NCI-H2227 (cell line): Measurements from ENCODE around the gene GALNT14.

Experiments used
- DNase-seq: peaks from one replicate; lab custom pipeline; 2025; ENCODE audit not compliant: unreplicated experiment; lab: John Stamatoyannopoulos, UW

The GALNT14 gene

DNA sequence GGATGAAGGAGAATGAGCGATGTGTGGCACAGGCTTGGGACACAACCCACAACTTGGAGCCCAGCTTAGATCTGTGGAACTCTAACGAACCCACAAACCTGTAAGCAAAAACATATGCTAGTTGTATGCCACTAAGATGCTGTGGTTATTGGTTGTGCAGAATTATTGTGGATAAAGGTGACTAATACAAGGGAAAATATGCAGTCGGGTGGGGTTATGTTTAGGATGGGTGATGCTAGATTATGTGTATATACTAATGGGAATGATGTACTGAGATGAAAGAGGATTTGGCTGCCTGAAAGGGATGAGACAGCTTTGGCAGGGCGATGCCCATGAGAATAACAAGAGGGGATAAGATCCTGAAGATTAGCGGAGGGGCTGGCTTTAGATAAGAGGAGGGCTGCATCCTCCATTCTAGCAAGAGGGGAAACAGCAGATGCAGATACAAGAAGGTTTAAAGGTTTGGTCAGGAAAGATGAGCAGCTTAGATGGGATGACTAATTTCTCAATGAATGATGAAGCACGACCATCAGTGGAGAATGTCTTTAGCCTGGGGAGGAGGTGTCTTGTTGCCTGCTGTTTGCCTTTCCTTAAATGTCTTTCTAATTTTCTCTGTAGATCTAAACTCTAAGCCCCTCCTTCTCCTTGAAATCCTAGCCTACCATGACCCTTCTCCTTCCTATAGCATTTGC is 49.6 kb downstream of the GALNT14 start:
- DNase-seq = no peak

DNA sequence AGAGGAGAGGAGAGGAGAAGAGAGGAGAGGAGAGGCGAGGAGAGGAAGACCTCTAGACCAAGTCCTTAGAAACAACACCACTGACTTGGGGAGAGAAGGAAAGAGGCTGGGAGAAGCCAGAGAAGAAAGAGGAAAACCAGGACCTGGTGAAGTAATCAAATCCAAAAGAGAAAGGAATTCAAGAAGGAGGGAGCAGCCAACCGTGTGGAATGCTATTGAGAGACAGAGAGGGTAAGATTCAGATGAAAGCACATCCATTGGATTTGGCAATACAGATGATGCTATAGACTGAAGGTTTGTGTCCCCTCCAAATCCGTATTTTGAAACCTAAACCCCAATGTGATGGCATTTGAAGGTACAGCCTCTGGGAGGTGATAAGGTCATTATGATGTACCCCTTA is 50.7 kb downstream of the GALNT14 start:
- no peak for DNase-seq

DNA sequence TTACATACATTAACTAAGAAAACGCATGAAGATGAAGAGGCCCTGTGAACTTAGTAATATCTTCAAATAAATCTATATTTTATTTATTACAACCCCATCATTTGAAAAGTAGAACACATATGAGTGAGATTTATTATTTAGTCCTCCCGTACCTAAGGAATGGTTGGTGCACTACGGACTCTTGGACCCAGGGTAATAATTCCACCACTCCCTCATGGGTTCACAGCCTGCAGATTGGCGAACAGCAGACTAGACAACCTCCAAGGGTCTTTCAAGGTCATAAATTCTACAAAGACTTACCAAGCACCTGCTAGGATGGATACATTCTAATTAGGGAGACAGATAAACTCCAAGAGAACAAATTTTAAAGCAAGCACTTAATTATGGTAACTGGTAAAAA is 51.6 kb downstream of the GALNT14 start:
- DNase-seq = no peak

DNA sequence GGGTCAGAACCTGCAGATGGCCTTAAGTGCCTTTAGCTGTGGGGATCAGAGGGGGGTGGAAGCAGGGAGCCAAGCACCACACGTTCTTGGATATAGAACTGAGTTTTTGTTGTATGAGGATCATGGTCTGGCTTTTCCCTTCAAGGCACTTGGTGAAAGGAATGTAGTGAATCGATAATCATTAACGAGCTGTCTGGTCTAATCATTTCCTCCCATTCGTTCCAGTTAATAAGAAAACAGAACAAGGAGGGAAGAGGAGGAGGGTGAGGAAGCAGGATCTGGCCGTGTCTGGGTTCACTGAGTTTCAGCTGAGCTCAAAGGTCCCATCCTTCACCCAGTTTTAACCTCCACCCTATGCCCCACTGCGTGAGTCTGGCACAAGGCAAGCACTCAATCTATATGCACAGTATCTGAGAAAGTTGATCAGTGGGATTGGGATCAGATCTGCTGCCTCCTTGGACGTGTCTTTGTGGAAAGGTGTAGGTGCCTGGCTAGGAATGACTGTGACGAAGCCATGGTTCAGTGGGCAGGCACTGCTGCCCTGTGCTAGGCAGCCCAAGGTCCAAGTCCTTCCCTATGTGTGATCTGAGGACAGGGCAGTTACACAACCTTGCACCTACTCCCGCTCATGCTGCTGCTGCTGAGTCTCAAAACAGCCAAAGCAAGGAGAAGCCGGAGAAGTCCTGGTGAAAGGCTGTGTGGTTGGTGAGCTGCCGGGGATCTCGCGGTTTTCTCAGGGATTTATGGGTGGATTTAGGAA is 54.8 kb downstream of the GALNT14 start:
- DNase-seq = no peak

DNA sequence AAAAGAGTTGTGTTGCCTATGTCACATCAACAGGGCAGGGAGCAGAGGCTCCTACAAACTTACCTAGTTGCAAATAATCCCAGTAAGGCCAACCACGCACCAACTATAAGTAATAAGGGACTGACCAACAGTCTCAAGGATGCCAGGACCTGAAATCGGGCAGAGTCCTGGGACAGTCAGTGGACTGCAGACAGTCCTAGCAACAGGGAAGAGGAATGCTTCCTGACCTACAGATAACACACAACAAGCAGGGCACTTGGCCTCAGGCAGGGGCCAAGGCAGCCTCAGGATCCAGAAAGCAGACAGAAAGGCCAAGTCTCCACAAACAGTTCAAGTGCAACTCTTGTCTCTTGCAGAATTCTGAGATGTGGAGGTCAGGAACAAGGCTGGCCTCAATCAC is 56.2 kb downstream of the GALNT14 start:
- DNase-seq = no peak

DNA sequence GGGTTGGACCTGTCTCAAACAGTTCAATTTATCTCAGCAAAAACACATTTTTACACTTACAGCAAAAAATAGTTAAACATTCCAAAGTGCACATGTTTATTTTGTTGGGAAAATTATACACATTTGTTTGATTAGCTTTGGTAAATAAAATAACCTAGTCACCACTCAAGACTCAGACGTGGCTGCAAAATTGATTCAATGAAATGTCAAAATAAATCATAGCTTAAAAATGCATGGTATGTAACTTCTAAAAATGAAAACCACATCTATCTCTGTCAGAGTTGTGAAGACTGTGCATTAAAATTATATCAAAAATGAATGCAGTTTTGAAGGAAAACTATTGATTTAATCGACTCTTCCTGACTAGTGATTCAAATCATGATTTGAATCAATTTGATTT is 56.7 kb downstream of the GALNT14 start:
- DNase-seq = no peak

DNA sequence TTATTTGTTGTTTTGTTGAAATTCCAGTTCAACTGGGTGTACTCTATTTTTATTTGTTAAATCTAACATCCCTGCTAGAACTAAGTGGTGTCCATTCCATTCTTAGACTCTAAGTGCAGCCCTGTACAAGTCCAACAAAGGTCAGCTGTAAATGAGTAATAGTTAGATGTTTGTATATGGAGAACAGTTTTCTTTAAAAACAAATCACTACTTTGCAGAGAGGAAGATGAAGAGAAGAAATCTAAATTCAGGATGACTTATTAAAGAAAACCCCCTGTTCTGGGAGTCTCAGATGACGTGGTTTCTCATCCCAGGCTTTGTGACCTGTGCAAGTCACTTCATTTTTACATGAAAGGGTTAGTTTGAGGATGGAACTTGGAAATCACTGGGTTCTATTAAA is 57.9 kb downstream of the GALNT14 start:
- no peak for DNase-seq

DNA sequence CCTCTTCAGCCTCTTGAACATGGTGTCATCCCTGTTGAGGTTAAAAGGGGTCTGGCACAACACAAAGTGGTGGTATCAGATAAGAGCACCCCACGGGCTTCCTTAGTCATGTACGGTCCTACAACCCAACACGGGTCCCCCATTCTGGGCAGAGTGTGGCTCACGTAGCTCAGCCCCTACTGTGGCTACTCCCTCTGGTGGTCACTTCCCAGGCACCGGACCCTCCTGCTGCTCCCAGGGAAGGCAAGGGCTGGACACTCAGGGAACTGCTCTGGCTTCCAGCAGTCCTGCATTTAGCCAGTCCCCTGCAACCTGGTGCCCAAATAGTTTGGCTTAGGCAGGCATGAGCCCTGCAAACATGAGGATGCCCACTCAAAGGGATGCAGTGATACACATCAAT is 58.6 kb downstream of the GALNT14 start:
- no peak for DNase-seq

DNA sequence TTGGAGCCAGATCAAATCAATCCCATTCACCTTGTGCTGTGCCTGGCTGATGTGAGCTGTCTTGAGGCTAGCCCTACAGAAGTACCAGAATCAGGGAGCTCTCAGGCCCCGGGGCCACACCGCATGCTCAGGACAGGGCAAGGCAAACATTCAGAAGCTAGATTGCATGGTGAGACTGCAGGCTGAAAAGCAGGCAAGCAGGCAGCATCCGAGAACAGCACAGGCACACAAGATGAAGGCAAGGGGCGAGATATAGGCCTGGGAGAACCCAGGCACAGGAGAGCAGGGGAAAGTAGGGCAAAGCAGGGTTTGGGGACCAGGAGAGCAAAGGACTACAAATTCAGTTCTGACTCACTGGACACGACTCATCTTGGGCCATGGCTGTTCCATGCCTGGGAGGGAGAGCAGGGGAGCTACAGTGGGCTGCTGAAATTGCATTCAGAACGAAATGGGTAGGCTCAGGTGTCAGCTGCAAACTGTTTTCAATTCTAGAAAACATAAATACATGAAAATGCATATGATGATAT is 59.6 kb downstream of the GALNT14 start:
- no peak for DNase-seq

DNA sequence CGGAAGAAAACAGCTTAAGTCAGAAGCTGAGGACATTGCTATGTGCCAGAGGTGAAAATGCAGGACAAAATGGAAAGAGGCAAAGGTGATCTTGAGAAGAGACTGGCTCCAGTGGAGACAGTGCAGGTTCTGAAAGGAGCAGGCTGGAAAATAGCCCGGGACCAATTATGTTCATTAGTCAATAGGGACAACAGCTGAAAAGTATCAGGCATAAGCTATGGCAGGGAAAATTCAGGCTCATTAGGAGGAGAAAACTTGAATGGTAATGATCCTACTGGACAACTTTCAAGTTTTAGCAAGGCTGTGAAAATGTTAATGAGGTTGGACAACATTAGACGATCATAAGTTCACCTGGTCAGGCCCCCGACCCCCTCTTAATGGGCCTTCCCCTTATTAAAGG is 60.2 kb downstream of the GALNT14 start:
- DNase-seq = no peak

DNA sequence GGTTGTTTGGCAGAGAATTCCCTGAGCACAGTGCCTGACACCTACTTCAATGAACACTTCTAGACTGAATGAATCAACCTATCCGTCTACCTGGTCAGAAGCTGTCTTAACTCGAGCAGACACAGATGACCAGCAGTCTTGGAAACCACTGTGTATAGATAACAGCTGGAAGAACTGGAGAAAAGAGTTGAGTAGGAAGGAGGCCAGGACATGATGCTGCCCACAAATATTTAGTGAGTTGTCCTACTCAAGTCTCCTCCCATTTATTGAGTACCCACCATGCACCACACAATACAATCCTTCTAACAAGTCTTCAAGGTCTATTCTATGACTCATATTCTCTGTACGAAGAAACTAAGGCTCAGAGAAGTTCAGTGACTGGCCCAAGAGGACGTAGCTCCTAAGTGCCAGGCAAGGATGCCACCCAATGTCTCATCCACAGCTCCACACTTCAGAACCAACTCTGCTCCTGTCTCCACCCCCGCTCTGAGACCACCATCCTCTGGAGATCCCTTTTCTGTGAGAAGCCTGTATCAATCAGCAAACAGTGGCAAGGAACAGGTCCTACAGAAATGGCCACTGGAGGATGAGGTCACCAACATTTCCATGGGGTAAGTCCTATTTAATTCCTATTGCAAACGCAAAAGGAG is 62.2 kb downstream of the GALNT14 start:
- no peak for DNase-seq

DNA sequence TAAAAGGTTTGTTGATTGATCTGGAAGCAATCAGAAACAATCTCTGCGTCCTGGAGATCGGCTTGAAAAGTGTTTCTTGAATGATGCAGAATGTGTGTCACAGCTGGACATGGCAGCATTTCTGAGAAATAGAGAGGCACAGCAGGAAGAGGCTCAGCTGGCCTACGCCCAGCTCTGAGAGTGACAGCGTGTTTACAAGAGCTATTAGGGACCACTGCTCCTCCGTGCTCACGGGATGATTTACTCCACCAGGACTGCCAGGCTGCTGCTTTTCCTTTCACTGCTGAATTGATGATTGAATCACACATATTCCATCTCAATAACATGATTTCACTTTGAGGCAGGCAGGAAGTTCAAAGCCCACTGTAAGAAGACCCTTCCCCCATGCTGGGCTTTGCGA is 62.8 kb downstream of the GALNT14 start:
- no peak for DNase-seq

DNA sequence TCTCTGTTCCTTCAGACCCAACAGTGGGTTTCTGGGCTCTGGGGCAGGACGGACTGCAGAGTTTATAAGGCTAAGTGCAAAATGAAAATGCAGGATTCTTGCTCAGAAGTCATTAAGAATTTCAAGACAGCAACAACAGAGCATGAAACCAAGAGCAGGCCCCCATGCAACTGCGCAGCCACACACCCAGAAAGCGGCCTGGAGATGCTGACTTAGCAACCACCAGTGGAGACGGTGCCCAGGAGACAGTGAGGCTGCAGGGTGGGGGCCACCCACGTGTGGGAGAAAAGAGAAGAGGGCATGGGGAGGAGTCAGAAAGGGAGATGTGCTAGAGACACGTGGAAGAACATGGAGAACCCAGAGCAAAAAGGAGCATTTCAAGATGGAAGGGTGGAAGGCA is 66.5 kb downstream of the GALNT14 start:
- no peak for DNase-seq

DNA sequence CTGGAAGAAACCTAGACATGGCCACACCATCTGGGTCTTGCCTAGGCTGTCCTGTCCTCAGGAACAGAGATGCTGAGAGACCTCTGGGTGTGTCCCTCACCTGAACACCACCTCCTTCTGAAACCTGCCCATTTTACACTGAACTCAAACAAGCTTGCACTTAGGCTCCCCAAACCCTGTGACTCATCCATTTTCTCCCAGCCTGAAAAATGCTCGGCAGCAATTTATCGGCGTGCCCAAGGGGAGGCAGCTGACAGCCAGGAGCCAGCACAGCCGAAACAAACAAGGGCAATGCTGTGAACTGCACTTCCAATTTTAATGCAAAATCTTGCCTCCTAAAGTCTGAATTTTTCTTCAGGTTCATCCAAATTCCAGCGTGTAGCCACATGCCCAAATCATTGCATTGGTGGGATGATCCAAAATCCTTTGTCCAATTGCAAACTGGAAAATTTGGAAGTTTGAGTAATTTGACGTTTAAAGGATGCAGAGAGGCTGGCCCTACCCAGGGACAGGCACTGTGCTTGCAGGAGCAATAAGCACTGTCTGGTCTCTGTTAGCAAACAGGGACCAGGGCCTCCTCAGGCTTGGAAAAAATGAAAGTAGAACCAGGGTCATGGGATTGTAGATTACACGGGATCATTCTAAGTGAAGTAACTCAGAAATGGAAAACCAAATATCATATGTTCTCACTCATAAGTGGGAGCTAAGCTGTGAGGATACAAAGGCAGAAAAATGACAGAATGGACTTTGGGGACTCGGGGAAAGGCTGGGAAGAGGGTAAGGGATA is 67.7 kb downstream of the GALNT14 start:
- no peak for DNase-seq

DNA sequence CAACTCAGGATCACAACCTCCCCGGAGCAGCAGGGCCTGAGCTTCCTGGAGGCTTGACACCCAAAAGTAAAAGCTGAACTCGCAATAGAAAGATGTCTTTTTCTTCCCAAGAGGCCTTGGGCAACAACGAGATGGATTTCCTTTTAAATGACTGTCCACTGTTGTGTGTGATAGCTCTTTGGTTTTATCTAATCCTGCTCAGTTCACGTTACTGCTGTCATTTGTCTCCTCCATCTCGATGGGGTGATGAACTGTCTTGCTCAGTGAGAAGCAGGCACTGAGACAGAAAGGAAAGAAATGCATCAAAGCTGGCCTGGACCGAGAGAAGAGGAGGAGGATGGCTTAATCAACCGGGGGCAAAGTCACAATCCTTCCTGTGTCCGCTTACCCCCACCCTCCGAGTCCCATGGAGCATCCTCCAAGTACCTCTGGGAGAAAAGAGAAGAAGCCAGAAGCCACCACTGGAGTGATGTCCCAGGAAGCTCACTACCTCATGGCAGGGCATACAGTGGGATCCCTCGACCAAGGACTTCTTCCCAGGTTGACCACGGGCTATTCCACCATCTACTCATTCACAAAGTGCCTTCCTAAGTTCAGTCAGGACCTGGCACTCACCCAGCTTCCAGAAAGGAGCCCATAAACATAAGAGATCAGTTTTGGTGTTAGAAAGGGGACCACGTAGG is 68.5 kb downstream of the GALNT14 start:
- DNase-seq = no peak

DNA sequence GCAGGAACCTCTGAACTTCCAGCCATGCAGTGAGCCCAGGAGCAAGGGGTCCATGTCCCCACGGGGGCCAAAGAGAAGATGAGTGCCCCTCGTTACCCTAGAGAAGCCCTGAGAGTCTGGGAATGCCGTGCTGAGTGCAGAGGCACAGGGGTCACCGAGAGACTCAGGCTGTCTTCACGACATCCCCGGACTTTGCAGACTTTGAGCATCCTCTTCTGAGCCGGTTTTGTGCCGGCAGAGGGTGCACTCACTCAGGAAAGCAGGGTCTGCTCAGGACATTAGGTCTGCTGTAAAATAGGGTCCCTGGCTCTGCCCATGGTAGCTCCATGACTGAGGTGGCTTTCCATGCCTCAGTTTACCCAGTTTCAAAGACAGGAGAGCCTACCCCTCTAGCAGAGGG is 71.0 kb downstream of the GALNT14 start:
- no peak for DNase-seq

DNA sequence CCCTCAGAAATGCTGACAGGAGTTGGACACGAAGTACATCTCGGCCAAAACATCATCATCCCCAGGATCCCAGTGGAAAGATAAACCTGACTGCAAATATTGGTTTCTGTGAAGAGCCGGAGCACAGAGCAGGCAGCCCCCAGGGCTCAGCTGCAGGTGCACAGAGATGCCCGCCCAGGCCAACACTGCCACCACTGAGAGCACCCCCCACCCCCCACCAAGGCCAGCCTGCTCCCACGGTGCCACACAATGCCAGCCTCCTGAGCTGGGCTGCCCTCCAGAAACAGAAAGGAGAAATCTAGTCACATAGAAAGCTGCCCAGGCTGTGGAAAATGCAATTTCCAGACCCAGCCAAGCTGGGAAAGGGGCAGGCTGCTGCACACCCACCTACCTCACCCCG is 71.7 kb downstream of the GALNT14 start:
- no peak for DNase-seq

DNA sequence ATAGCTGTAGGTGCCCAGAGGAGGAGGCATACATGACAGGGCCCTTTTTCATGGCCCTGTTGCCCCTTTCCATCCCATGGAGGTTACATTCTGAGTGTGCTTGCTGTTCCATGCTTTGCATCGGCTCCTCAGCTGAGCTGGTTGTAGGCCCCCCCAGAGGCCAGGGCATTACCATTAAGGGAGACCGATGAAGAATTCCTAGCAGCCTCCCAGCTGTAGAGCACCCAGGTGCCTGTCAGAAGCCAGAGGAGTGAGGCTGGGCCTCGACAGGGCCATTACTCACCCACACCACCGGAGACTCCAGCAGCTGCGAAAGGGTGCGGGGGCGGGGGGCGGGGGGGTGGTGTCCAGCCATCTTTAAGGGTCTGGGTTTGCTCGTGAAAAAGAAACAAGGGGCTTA is 72.2 kb downstream of the GALNT14 start:
- no peak for DNase-seq

DNA sequence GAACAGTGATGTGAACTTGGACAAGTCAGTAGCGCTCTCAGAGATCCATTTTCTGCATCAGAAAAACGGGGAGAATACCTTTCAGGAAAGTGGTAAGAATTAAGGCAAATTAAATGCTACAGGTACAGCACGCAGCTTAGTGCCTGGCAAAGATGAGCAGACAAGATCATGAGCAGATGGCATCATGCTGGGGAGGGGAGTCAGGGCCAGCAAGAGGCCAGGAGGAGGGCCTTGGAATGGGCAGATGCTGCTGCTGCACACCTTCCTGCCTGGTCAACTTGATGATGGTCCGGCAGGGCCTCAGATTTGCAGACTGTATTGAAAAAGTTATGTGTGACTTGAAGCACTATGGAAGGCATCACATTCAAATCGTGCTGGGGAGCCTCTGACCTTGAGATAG is 72.9 kb downstream of the GALNT14 start:
- no peak for DNase-seq

DNA sequence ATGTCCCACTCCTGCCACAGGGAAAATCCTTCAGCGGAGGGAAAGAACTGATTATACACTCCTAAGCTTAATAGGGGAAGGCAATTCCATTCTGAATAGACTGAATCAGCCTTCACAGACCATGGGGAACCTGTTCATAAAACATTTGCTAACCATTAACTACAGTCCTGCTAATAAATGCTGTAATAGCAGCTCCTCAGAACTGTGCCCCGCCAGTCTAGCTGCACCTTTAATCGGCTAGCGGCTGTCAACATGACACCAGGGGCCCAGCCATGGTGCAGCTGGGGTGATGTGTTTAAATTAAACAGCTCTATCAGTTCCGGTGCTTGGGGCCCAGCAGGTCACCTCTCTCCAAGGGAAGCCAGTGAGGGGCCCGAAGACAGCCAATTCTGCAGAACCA is 77.8 kb downstream of the GALNT14 start:
- no peak for DNase-seq
